ENCODE results near the gene SRSF2.
"Not testable (repeated sequence)": the region's sequence is repeated elsewhere in the genome, so short reads cannot be mapped to it uniquely, and the experiment has no call there.

SRSF2 gene

DNA sequence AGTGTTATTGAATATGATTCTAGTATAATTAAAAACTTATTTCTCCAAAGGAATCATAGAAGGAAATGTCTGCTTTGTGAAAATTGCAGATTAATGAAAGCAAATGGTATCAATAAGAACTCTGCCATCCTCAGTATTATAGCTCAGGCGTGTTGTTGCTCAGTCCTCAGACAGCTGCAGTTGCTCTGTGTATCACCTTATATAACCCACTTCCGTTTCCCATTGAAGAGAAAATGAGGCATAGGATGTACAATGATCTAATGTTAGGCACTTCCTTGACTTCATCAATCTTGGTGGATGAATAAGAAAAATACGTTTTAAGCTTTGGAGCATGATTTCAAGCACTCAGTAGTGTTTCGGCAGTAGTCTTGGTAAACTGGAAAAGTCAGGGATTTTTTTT is 14.9 kb upstream of the SRSF2 start:
- no peak overlapping the region for H3K27ac ChIP-seq (ENCODE audit: low read depth, low read length)
- H3K4me1 ChIP-seq (ENCODE audit: control insufficient read depth, insufficient read depth, low read length), result no peaks in the 10 kb centered on the region
- no peaks in the 10 kb centered on the region for H3K27me3 ChIP-seq (ENCODE audit: control insufficient read depth, insufficient read depth, low read length)
- no peaks in the 10 kb centered on the region for H3K9me3 ChIP-seq (ENCODE audit: control insufficient read depth, insufficient read depth, low read length)
- no peak overlapping the region for H3K9ac ChIP-seq (ENCODE audit: low read depth, low read length)
- H3K4me3 ChIP-seq (ENCODE audit: low read depth, low read length), result no peak overlapping the region
- H3K36me3 ChIP-seq (ENCODE audit: control insufficient read depth, insufficient read depth, low read length), result peaks cover 16% of the 10 kb centered on the region

DNA sequence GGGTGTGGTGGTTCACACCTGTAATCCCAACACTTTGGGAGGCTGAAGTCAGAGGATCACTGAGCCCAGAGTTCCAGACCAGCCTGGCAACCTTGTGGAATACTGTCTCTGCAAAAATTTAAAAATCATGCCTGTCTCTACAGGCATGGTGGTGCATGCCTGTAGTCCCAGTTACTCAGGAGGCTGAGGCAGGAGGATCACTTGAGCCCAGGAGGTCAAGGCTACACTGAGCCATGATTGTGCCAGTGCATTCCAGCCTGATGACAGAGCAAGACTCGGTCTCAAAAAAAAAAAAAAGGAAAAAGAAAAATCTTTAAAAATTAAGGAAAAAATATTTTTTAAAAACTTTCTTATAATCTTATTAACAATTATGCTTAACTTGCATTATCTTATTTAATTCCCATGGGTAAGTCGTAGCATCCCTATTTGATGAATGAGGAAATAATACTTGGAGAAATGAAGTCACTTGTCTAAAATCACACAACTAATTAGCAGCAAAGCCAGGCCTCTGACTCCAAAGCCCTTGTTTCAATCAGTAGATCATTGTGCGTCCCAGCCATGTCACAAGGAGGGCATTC is 14.4 kb upstream of the SRSF2 start:
- Histone ChIP-seq H3K4me1 (ENCODE audit: control insufficient read depth, insufficient read depth, low read length) (no peaks in the 10 kb centered on the region), H3K36me3 (ENCODE audit: control insufficient read depth, insufficient read depth, low read length) (peaks cover 16% of the 10 kb centered on the region), H3K4me3 (ENCODE audit: low read depth, low read length) (no peak overlapping the region), H3K9me3 (ENCODE audit: control insufficient read depth, insufficient read depth, low read length) (no peaks in the 10 kb centered on the region), H3K27me3 (ENCODE audit: control insufficient read depth, insufficient read depth, low read length) (no peaks in the 10 kb centered on the region), H3K9ac (ENCODE audit: low read depth, low read length) (no peak overlapping the region), H3K27ac (ENCODE audit: low read depth, low read length) (no peak overlapping the region)

DNA sequence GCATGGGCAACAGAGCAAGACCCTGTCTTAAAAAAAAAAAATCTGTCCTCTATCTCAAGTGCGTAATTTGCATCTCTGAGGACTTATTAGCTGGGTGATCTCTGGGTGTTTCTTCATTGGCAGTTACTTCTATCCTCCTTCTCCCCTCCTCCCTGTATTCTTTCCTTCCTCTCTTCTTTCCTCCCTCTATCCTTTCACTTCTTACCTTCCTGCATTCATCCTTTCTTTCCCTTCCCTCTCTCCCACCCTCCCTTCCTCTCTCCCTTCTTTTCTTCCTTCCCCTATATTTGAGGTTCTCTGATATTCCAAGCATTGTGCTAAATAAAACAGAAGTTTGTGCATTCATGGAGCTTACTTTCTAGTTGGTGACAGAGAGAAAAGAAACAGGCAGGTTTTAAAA is 11.5 kb upstream of the SRSF2 start:
- Histone ChIP-seq H3K36me3 (ENCODE audit: control insufficient read depth, insufficient read depth, low read length) (peaks cover 33% of the 10 kb centered on the region), H3K4me1 (ENCODE audit: control insufficient read depth, insufficient read depth, low read length) (no peaks in the 10 kb centered on the region), H3K27me3 (ENCODE audit: control insufficient read depth, insufficient read depth, low read length) (no peaks in the 10 kb centered on the region), H3K4me3 (ENCODE audit: low read depth, low read length) (no peak overlapping the region), H3K9me3 (ENCODE audit: control insufficient read depth, insufficient read depth, low read length) (no peaks in the 10 kb centered on the region), H3K27ac (ENCODE audit: low read depth, low read length) (no peak overlapping the region), H3K9ac (ENCODE audit: low read depth, low read length) (no peak overlapping the region)

- Histone ChIP-seq H3K27me3 (ENCODE audit: control insufficient read depth, insufficient read depth, low read length) (no peaks in the 10 kb centered on the region), H3K9ac (ENCODE audit: low read depth, low read length) (no peak overlapping the region), H3K36me3 (ENCODE audit: control insufficient read depth, insufficient read depth, low read length) (peaks cover 38% of the 10 kb centered on the region)
These were observed 10.7 kb upstream of the SRSF2 start for GRCh38 chr17:76747716-76748363.

DNA sequence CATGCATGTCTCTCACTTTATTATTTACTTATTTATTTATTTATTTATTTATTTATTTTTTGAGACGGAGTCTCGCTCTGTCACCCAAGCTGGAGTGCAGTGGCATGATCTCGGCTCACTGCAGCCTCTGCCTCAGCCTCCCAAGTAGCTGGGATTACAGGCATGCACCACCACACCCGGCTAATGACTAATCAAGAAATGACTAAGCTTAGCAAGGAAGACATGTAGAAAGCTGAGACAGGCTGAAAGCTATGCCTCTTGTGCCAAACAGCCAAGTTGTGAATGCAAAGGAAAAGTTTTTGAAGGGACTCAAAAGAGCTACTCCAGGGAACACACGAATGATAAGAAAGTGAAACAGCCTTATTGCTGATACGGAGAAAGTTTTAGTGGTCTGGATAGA is 8.7 kb upstream of the SRSF2 start:
- H3K9ac ChIP-seq (ENCODE audit: low read depth, low read length); H3K9me3 ChIP-seq (ENCODE audit: control insufficient read depth, insufficient read depth, low read length); H3K27ac ChIP-seq (ENCODE audit: low read depth, low read length); H3K4me1 ChIP-seq (ENCODE audit: control insufficient read depth, insufficient read depth, low read length); H3K4me3 ChIP-seq (ENCODE audit: low read depth, low read length); H3K27me3 ChIP-seq (ENCODE audit: control insufficient read depth, insufficient read depth, low read length): not testable (repeated sequence)
- peaks cover 48% of the 10 kb centered on the region for H3K36me3 ChIP-seq (ENCODE audit: control insufficient read depth, insufficient read depth, low read length)

More at GRCh38 chr17:76747716-76748363, 10.7 kb upstream of the SRSF2 start:
- Histone ChIP-seq H3K27ac (ENCODE audit: low read depth, low read length) (no peak overlapping the region), H3K4me1 (ENCODE audit: control insufficient read depth, insufficient read depth, low read length) (no peaks in the 10 kb centered on the region), H3K4me3 (ENCODE audit: low read depth, low read length) (no peak overlapping the region), H3K9me3 (ENCODE audit: control insufficient read depth, insufficient read depth, low read length) (no peaks in the 10 kb centered on the region)

GRCh38 chr17:76744747-76745146 is 7.6 kb upstream of the SRSF2 start:
- Histone ChIP-seq H3K27me3 (ENCODE audit: control insufficient read depth, insufficient read depth, low read length) (no peaks in the 10 kb centered on the region), H3K9me3 (ENCODE audit: control insufficient read depth, insufficient read depth, low read length) (no peaks in the 10 kb centered on the region), H3K27ac (ENCODE audit: low read depth, low read length) (no peak overlapping the region), H3K9ac (ENCODE audit: low read depth, low read length) (no peak overlapping the region), H3K4me1 (ENCODE audit: control insufficient read depth, insufficient read depth, low read length) (no peaks in the 10 kb centered on the region), H3K4me3 (ENCODE audit: low read depth, low read length) (no peak overlapping the region), H3K36me3 (ENCODE audit: control insufficient read depth, insufficient read depth, low read length) (peaks cover 48% of the 10 kb centered on the region)

DNA sequence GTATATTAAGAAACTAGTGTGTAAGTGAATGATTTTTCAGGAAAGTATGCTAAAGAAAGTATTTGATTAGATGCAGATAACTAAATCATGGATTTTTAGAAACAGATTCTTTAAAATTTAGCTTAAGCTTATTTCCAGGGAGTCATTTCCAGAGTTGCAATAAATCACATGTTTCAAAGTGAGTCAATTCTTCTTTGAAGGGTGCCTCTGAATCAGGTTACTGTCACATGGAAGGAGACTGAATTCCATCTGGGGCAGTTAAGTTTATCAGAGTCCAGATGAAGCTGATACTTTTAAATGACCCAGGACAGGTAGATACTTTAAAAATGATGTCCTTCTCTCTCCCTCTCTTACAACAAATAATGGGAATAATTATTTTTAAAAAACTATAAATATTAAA is 5.8 kb upstream of the SRSF2 start:
- Histone ChIP-seq H3K27me3 (ENCODE audit: control insufficient read depth, insufficient read depth, low read length) (no peaks in the 10 kb centered on the region), H3K4me1 (ENCODE audit: control insufficient read depth, insufficient read depth, low read length) (peaks cover 8% of the 10 kb centered on the region), H3K9ac (ENCODE audit: low read depth, low read length) (no peak overlapping the region), H3K36me3 (ENCODE audit: control insufficient read depth, insufficient read depth, low read length) (peaks cover 45% of the 10 kb centered on the region), H3K9me3 (ENCODE audit: control insufficient read depth, insufficient read depth, low read length) (no peaks in the 10 kb centered on the region), H3K4me3 (ENCODE audit: low read depth, low read length) (no peak overlapping the region), H3K27ac (ENCODE audit: low read depth, low read length) (no peak overlapping the region)

GRCh38 chr17:76740329-76741118 is 3.4 kb upstream of the SRSF2 start:
- peaks cover 8% of the 10 kb centered on the region for H3K4me1 ChIP-seq (ENCODE audit: control insufficient read depth, insufficient read depth, low read length)

GRCh38 chr17:76739568-76740115 is 2.5 kb upstream of the SRSF2 start:
- not testable (repeated sequence) for H3K4me3 ChIP-seq (ENCODE audit: low read depth, low read length); H3K27me3 ChIP-seq (ENCODE audit: control insufficient read depth, insufficient read depth, low read length); H3K27ac ChIP-seq (ENCODE audit: low read depth, low read length); H3K9me3 ChIP-seq (ENCODE audit: control insufficient read depth, insufficient read depth, low read length); H3K9ac ChIP-seq (ENCODE audit: low read depth, low read length)
- peaks cover 42% of the 10 kb centered on the region for H3K36me3 ChIP-seq (ENCODE audit: control insufficient read depth, insufficient read depth, low read length)
- H3K4me1 ChIP-seq (ENCODE audit: control insufficient read depth, insufficient read depth, low read length), result peaks cover 12% of the 10 kb centered on the region

More at GRCh38 chr17:76740329-76741118, 3.4 kb upstream of the SRSF2 start:
- no peak overlapping the region for H3K4me3 ChIP-seq (ENCODE audit: low read depth, low read length)
- H3K9me3 ChIP-seq (ENCODE audit: control insufficient read depth, insufficient read depth, low read length), result no peaks in the 10 kb centered on the region
- H3K9ac ChIP-seq (ENCODE audit: low read depth, low read length), result no peak overlapping the region
- H3K27me3 ChIP-seq (ENCODE audit: control insufficient read depth, insufficient read depth, low read length), result no peaks in the 10 kb centered on the region
- no peak overlapping the region for H3K27ac ChIP-seq (ENCODE audit: low read depth, low read length)
- H3K36me3 ChIP-seq (ENCODE audit: control insufficient read depth, insufficient read depth, low read length), result peaks cover 42% of the 10 kb centered on the region

GRCh38 chr17:76738468-76738850 is 1.3 kb upstream of the SRSF2 start:
- H3K4me3 ChIP-seq (ENCODE audit: low read depth, low read length), result peak overlapping the region; percentile 99
- H3K9me3 ChIP-seq (ENCODE audit: control insufficient read depth, insufficient read depth, low read length), result no peaks in the 10 kb centered on the region
- peaks cover 44% of the 10 kb centered on the region for H3K36me3 ChIP-seq (ENCODE audit: control insufficient read depth, insufficient read depth, low read length)
- H3K9ac ChIP-seq (ENCODE audit: low read depth, low read length), result peak overlapping the region; percentile 99
- H3K27ac ChIP-seq (ENCODE audit: low read depth, low read length), result peak overlapping the region; percentile 100
- H3K27me3 ChIP-seq (ENCODE audit: control insufficient read depth, insufficient read depth, low read length), result no peaks in the 10 kb centered on the region
- peaks cover 19% of the 10 kb centered on the region for H3K4me1 ChIP-seq (ENCODE audit: control insufficient read depth, insufficient read depth, low read length)

Measured in HUES48 (cell line).